GM19463 (cell line): ENCODE measurements around the gene ZNF532.
"Not testable (repeated sequence)": the region's sequence is repeated elsewhere in the genome, so short reads cannot be mapped to it uniquely, and the experiment has no call there.

Experiments used
- ATAC-seq: cut with Tn5 transposase; IDR thresholded peaks from one replicate; pipeline ENCODE4 v1.9.1; 2021; ENCODE audit warnings: mild to moderate bottlenecking, moderate library complexity; ENCODE audit not compliant: unreplicated experiment

The ZNF532 gene

GRCh38 chr18:58998401-58999203, 133.9 kb downstream of the ZNF532 start:
- ATAC-seq, result no peak

GRCh38 chr18:59001166-59001565, 136.5 kb downstream of the ZNF532 start:
- no peak for ATAC-seq

DNA sequence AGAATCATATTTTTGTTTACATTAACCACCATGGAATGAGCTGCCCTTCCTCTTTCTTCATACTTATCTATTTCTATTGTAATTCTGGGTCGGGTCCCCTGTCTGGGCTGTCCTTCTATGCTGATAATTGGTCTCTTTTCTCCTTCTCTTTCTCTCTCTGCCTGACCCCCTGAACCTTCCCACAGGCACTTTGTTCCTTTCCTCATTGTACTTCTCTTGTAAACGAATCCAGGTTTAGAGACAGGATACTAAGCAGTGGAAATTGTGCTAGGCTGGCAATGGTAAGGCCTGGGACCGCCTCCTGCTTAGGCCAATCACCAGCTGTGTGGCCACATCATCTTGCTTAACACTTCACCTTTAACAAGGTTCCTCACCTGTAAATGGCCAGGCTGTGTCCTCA, 137.0 kb downstream of the ZNF532 start:
- no peak for ATAC-seq

- ATAC-seq, result no peak
These were observed 138.4 kb downstream of the ZNF532 start for GRCh38 chr18:59002974-59003594.

- ATAC-seq, result no peak
These were observed 140.6 kb downstream of the ZNF532 start for GRCh38 chr18:59005262-59005661.

DNA sequence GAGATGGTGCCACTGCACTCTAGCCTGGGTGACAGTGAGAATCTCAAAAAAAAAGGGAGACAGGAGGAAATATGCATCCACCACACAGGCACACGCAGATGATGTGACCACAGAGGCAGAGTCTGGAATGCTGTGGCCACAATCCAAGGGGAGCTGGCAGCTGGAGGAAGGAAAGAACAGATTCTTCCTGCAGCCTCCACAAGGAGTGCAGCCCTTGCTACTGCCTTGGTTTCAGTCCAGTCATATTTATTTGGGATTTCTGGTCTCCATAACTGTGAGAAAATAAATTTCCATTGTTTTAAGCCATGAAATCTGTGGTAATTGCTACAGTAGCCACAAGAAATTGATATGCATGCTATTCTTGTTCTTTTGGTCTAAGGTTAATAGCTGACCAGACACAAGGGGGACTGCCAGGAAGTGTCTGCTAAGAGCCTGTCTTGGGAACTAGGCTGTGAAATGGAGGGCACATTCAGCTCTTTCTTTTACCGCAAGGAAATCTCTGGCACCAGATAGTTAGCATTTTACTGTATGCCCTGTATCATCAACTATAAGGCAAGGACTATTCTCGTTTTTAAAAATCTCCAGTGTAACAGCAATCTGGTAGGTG, 141.9 kb downstream of the ZNF532 start:
- ATAC-seq, result no peak

DNA sequence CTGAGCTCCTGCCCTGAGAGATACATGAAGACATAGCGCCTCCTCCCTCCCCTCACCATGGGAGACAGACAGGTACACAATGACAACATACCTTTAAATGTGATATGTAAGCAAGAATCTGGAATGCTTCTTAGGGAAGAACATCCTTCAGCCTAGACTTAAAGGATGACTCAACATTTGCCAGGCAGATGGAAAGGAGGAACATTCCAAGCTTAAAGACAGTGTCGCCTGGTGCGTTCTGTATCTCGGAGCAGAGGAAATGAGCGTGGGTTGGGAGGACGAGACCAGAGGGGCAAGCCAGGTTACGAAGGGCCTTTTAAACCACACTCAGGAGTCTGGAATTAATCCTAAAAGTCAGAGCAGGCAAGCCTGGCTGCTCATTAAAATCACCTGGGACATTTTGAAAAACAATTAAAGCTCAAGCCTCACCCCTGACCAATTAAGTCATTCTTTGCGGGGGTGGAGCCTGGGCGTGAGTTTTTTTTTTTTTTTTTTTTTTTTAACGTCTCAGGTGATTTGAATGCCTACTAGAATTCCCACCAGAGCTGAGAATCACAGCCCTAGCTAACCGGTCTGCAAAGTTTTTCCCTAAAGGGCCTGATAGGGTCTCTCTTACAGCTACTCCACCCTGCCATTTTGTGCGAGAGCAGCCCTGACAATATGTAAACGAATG, 143.8 kb downstream of the ZNF532 start:
- no peak for ATAC-seq

GRCh38 chr18:59009846-59010245, 145.2 kb downstream of the ZNF532 start:
- ATAC-seq, result no peak

- no peak for ATAC-seq
These were observed 146.6 kb downstream of the ZNF532 start for GRCh38 chr18:59011289-59011688.

GRCh38 chr18:59011786-59012185, 147.1 kb downstream of the ZNF532 start:
- ATAC-seq, result no peak

GRCh38 chr18:59012815-59013705, 148.4 kb downstream of the ZNF532 start:
- no peak for ATAC-seq

DNA sequence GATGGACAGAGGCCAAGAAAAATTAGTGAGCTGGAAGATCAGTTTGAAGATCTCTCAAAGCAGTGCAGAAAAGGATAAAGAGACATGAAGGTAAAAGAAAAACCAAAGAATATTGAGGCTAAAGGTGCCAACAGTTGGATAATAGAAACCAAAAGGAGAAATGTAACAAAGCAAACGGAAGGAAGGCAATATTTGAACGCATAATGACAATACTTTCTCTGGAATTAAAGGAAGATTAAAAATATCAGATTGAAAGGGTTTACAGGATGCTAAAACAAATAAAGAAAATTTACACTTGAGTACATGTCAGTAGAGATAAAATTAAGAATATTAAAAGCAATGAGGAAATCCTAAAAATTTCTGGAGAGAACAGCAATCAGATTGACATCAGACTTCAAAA, 149.1 kb downstream of the ZNF532 start:
- no peak for ATAC-seq

- ATAC-seq, result no peak
These were observed 151.0 kb downstream of the ZNF532 start for GRCh38 chr18:59015531-59016152.

DNA sequence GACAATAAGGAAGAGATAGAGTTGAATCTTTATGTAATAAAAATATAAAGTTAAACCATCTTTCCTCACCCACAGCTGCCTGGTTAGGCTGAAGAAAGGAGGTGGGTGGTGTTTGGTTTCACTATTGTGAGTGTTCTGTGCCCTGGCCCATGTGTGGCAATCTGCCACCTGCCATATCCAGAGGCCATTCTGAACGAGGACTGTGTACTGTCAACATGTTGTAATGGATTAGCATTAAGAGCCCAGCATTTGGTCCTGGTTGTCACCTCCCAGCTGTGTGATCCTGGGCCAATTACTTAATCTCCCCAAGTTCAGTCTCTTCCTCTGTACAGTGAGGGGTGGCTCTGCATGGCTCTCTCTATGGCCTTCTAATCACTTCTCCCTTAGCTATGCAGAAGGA, 156.8 kb downstream of the ZNF532 start:
- no peak for ATAC-seq

- no peak for ATAC-seq
These were observed 157.7 kb downstream of the ZNF532 start for GRCh38 chr18:59022167-59022945.

- ATAC-seq, result no peak
These were observed 160.2 kb downstream of the ZNF532 start for GRCh38 chr18:59024829-59025228.

- not testable (repeated sequence) for ATAC-seq
These were observed 160.9 kb downstream of the ZNF532 start for GRCh38 chr18:59025532-59025931.

- no peak for ATAC-seq
These were observed 161.7 kb downstream of the ZNF532 start for GRCh38 chr18:59026364-59026763.

- no peak for ATAC-seq
These were observed 162.2 kb downstream of the ZNF532 start for GRCh38 chr18:59026831-59027410.
